HEK293 (cell line): ENCODE results near the gene PTTG2.

Source experiments
- CTCF ChIP-seq: fragments of 450-650 bp; formaldehyde crosslinking; IDR thresholded peaks from 2 replicates; pipeline ENCODE4 v1.5.1; 2016; ENCODE audit warnings: missing biosample characterization, missing genetic modification characterization
- GLI4 ChIP-seq: fragments of 450-650 bp; formaldehyde crosslinking; IDR thresholded peaks from 2 replicates; pipeline ENCODE4 v1.5.1; 2016; ENCODE audit warnings: missing biosample characterization, missing genetic modification characterization
- HOXA7 ChIP-seq: sonication (generic); formaldehyde crosslinking; IDR thresholded peaks from 2 replicates; pipeline ENCODE4 v1.8.1; 2022; ENCODE audit warnings: missing genetic modification reagents, borderline replicate concordance
- PRDM10 ChIP-seq: fragments of 450-650 bp; formaldehyde crosslinking; IDR thresholded peaks from 2 replicates; pipeline ENCODE4 v1.5.1; 2016; ENCODE audit warnings: missing biosample characterization, missing genetic modification characterization
- ZEB2 ChIP-seq: fragments of 450-650 bp; formaldehyde crosslinking; IDR thresholded peaks from 2 replicates; pipeline ENCODE4 v1.5.1; 2016; ENCODE audit warnings: missing biosample characterization, missing genetic modification characterization
- ZNF114 ChIP-seq: fragments of 450-650 bp; formaldehyde crosslinking; IDR thresholded peaks from 2 replicates; pipeline ENCODE4 v1.5.0; 2017; ENCODE audit warnings: missing biosample characterization, missing genetic modification characterization
- ZNF223 ChIP-seq: fragments of 450-650 bp; formaldehyde crosslinking; IDR thresholded peaks from 2 replicates; pipeline ENCODE4 v1.5.1; 2016; ENCODE audit warnings: missing biosample characterization, missing genetic modification characterization
- ZNF423 ChIP-seq: fragments of 450-650 bp; formaldehyde crosslinking; IDR thresholded peaks from 2 replicates; pipeline ENCODE4 v1.5.1; 2016; ENCODE audit warnings: missing biosample characterization, missing genetic modification characterization
- ZNF501 ChIP-seq: fragments of 450-650 bp; formaldehyde crosslinking; IDR thresholded peaks from 2 replicates; pipeline ENCODE4 v1.5.1; 2016; ENCODE audit warnings: missing biosample characterization, missing genetic modification characterization
- TF ChIP-seq, protein P1 (sequence below): fragments of 450-650 bp; formaldehyde crosslinking; IDR thresholded peaks from 2 replicates; pipeline ENCODE4 v1.5.1; 2016; ENCODE audit warnings: missing biosample characterization, missing genetic modification characterization
- TF ChIP-seq, protein P2 (sequence below): sonication (generic); formaldehyde crosslinking; IDR thresholded peaks from 2 replicates; pipeline ENCODE4 v1.8.1; 2022; ENCODE audit warnings: mild to moderate bottlenecking, moderate library complexity, missing genetic modification reagents

DNA sequence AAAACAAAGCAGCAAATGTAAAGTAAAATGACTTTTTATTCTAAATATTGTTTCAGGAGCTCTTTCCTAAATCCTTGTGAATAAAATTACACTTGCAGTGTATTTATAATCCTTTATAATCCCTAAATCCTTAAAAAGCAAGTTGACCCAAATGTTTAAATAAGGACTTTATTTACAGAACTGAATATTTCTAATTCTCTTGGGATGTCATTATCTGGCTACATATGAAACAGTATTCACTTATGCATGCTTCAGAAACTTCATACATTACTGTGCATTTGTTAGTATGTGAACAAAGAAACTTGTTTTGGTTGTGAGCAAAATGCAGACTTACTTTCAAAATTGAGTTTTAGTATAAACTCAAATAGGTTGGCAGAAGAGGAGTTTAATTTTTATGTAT, 49.2 kb downstream of the PTTG2 start:
- TF ChIP-seq, protein P1, sequence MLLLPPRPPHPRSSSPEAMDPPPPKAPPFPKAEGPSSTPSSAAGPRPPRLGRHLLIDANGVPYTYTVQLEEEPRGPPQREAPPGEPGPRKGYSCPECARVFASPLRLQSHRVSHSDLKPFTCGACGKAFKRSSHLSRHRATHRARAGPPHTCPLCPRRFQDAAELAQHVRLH (tag by site-specific recombination): no peak
- TF ChIP-seq HOXA7: no peak
- TF ChIP-seq ZNF423 (tag by site-specific recombination): no peak
- TF ChIP-seq CTCF: no peak
- TF ChIP-seq, protein P2, sequence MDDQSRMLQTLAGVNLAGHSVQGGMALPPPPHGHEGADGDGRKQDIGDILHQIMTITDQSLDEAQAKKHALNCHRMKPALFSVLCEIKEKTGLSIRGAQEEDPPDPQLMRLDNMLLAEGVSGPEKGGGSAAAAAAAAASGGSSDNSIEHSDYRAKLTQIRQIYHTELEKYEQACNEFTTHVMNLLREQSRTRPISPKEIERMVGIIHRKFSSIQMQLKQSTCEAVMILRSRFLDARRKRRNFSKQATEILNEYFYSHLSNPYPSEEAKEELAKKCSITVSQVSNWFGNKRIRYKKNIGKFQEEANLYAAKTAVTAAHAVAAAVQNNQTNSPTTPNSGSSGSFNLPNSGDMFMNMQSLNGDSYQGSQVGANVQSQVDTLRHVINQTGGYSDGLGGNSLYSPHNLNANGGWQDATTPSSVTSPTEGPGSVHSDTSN (CRISPR knock-in tag): no peak
- no peak for TF ChIP-seq ZNF114 (tag by site-specific recombination)
- no peak for TF ChIP-seq ZEB2 (tag by site-specific recombination)
- TF ChIP-seq ZNF223 (tag by site-specific recombination): no peak
- TF ChIP-seq ZNF501: no peak
- TF ChIP-seq GLI4 (tag by site-specific recombination): no peak
- no peak for TF ChIP-seq PRDM10
